ENCODE data around the gene LYRM4.
"Not testable (repeated sequence)": the region's sequence is repeated elsewhere in the genome, so short reads cannot be mapped to it uniquely, and the experiment has no call there.

Gene LYRM4

DNA sequence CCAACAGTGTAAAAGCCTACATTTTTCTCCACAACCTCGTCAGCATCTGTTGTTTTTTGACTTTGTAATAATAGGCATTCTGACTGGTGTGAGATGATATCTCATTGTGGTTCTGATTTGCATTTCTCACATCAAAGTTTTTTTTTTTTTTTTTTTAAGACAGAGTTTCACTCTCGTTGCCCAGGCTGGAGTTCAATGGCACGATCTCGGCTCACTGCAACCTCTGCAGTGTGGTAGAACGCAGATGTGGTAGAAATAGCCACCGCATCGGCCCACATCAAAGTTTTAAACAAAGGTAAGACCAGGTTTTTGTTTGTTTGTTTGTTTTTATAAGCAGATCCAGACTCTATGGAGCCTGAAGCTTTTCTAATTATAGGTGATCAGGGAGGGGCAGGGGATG is 188.3 kb downstream of the LYRM4 start:
- no peak overlapping the region for H3K27ac ChIP-seq
- TF ChIP-seq, protein P1, sequence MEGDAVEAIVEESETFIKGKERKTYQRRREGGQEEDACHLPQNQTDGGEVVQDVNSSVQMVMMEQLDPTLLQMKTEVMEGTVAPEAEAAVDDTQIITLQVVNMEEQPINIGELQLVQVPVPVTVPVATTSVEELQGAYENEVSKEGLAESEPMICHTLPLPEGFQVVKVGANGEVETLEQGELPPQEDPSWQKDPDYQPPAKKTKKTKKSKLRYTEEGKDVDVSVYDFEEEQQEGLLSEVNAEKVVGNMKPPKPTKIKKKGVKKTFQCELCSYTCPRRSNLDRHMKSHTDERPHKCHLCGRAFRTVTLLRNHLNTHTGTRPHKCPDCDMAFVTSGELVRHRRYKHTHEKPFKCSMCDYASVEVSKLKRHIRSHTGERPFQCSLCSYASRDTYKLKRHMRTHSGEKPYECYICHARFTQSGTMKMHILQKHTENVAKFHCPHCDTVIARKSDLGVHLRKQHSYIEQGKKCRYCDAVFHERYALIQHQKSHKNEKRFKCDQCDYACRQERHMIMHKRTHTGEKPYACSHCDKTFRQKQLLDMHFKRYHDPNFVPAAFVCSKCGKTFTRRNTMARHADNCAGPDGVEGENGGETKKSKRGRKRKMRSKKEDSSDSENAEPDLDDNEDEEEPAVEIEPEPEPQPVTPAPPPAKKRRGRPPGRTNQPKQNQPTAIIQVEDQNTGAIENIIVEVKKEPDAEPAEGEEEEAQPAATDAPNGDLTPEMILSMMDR (conservative IDR thresholded peaks at IDR 0.05) = no peak

DNA sequence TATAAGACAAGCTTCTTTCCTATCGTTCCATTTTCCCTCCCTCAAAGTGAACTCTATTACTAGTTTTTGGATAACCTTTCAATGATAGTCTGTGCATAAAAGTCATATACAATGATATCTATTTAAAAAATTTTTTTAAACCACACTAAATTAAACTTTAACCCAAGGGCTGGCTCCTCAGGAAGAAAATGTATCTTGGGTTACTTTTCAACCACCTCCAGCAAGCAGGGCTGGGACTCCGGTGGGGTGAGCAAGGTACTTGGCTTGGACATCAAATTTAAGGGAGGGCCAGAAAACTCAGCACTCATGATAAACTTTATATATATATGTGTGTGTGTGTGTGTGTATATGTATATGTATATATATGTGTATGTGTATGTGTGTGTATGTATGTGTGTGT is 189.5 kb downstream of the LYRM4 start:
- no peak overlapping the region for H3K27ac ChIP-seq
- TF ChIP-seq, protein P1 (conservative IDR thresholded peaks at IDR 0.05) = no peak

DNA sequence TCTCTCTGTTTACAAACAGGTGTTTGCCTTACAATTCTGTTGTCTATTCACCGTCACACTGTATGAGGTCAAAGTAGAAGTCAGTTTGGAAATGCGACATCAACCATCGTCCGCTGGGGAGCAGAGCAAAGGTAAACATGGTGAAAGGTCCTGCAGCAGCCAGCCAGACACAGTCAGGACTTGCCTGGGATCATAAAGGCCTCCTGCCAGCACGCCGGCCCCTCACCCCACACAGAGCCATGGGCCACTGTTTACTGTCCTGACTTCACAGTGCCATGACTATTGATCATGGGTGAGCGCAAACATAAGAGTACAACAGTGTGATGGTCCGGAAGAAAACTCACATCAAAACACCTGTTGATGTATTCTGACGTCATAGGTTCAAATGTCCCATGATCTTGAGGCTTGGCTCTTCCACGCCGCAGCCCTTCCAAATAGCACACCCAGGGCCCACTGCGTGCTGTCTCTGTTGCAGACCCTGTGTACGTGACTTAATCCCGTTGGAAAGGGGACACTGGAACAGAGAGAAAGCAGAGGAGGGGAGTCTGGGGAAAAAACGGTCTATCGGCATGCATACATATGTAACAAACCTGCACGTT is 192.5 kb downstream of the LYRM4 start:
- TF ChIP-seq, protein P1 (conservative IDR thresholded peaks at IDR 0.05) = no peak
- peak overlapping the region; percentile 32; the same call in 1 of the 2 replicates for H3K27ac ChIP-seq

DNA sequence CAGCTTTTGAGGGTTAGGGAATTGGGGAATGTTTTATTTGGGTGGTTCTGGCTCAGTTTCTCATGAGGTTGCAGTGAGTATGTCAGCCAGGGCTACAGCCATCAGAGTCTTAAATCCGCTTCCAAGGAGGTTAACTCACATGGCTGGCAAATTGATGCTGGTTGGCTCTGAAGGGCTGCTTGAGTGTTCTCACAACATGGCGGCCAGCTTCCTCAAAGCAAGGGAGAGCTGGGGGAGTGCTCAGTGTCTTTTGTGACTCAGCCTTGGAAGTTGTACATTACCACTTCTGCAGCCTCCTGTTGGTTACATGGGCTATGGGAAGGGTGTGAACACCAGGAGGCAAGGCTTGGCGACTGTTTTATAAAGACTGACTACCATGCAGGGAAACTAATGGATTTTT is 193.4 kb downstream of the LYRM4 start:
- no peak overlapping the region; the same call in 1 of the 2 replicates for H3K27ac ChIP-seq
- TF ChIP-seq, protein P1 (conservative IDR thresholded peaks at IDR 0.05) = no peak

DNA sequence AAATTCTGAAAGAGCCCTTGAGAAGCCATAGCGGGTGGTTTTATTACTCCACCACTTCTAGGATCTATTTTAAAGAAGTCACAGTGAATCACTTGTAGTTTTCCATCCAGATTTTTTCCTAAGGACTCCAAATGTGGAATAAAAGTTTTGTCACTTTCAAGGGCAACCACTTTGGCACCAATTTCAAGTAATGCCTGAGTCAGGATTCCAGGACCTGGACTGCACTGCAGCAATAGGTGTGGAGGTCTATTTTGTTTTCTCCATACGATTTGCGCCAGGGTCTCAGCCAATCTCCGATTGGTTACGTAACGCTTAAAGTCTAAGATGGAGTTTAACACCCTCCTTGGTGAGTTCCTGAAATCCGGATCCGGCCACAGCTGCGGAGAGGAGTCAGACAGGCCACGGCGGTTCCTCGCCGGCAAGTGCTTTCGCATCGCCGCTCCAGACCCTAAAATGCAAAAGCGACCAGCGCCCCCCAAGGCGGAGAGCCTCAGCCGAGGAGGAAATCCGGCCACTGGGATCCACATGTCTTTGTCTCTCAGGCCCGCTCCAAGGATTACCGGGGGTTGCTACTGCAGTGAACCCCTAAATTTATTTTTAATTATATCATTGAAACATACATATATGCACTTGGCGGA is 194.2 kb downstream of the LYRM4 start:
- TF ChIP-seq, protein P1 (conservative IDR thresholded peaks at IDR 0.05) = no peak
- no peak overlapping the region for H3K27ac ChIP-seq

DNA sequence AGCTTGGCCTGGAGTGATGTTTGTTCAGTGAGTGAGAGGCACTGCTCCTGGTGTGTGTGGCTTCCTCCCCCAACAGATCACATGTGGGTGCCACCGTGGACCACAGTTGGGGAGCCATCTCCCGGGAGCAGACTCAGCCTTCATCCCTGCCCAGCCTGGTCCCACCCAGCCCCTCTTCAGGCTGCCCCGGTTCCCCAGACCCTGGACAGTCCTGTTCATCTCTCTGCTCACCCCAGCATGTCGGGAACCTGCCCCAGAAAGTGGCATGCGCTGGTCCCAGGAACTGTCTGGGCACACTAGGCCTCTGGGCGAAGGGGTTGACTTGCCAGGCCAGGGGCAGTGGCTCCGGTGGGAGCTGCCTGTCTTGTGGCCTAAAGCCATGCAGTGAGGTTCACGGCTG is 197.1 kb downstream of the LYRM4 start:
- TF ChIP-seq, protein P1 (conservative IDR thresholded peaks at IDR 0.05) = no peak
- no peak overlapping the region for H3K27ac ChIP-seq

DNA sequence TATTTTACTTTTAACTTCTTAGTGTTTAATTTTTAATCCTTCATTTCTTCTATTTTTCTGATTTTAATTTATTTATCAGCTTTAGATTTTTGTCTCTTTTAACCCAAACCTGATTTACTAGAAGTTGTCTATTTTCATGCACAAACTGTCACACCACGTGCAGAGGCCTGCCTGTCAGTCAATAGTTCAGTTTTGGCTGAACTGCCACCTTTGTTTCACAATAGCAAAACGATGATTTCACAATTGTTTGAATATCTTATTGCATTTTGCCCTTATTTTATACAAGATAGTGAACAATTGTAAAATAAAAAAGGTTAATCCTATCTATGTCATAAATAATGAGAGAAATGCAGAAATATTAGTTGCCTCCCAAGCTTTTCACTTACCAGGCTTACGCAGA is 199.6 kb downstream of the LYRM4 start:
- TF ChIP-seq, protein P1 (conservative IDR thresholded peaks at IDR 0.05) = no peak
- no peak overlapping the region for H3K27ac ChIP-seq

DNA sequence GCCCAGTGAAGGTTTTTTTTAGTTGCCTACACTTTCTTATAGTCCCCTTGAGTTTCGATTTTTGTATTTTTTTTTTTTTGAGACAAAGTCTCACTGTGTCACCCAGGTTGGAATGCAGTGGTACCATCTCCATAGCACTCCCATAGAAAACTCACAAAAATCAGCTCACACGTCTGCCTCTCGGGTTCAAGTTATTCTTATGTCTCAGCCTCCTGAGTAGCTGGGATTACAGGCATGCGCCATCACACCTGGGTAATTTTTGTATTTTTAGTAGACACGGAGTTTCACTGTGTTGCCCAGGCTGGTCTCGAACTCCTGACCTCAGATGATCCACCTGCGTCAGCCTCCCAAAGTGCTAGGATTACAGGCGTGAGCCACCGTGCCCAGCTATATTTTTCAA is 200.3 kb downstream of the LYRM4 start:
- H3K27ac ChIP-seq = not testable (repeated sequence)

All from VCaP (cell line).